Measurements from ENCODE around the gene TMCC2.

Gene TMCC2

GRCh38 chr1:205241366-205242030, 13.8 kb downstream of the TMCC2 start:
- DNase-seq, result no peak

DNA sequence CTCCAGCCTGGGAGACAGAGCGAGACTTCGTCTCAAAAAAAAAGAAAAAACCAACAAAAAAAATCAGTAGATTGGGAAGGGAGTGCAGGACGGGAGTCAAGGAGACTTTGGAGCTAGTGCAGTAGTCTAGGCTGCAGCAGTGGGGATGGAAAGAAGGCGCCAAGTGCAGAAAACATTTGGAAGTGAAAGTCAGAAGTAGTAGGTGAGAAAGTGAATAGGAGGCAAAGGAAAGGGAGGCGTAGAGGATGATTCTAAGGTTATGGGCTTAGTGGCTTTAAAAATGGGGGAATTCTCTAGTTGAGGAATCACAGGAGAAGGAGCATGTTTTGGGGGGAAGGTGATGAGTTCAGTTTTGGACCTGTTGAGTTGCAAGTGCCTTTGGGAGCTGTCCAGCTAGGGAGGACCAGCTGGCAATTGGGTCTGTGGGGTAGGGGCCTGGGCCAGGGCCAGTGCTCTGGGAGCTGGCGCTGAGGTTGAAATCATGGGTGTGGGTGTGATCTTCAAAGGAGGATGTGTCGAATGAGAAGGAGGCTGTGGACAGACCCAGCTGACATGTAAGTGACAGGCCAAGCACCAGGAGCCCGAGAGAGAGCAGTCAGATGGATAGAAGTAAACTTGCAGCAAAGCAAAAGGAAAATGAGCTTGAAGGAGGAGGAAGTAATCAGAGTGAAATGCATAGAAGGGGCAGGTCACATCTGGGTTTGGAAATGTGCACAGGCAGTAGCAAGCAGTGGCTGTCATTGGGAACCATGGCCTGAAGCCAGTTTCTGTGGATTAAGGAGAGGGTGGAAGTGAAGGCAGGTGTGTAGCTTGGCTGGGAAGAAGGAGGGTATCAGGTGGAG, 15.8 kb downstream of the TMCC2 start:
- no peak for DNase-seq

DNA sequence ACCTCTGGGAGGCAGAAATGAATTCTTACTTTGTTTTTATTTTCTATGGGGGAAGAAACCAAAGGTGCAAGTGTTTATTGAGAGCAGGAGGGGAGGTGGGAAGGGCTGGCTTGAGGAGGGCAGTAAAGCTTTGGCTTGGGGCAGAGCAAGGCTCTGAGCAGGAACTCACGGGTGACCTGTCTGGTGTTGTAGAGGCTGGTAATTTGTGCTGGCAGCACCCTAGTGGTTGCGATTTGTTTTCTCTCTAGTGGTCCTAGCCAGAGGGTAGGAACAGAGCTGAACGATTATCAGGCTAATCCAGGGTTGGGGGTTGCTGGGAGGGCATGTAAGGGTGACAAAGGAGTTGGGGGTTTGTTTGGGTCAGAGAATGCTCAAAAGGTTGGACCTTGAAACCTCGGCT, 16.6 kb downstream of the TMCC2 start:
- no peak for DNase-seq

- no peak for DNase-seq
Measured at GRCh38 chr1:205245096-205245495, 17.4 kb downstream of the TMCC2 start.

- no peak for DNase-seq
Measured at GRCh38 chr1:205246351-205247119, 18.8 kb downstream of the TMCC2 start.

DNA sequence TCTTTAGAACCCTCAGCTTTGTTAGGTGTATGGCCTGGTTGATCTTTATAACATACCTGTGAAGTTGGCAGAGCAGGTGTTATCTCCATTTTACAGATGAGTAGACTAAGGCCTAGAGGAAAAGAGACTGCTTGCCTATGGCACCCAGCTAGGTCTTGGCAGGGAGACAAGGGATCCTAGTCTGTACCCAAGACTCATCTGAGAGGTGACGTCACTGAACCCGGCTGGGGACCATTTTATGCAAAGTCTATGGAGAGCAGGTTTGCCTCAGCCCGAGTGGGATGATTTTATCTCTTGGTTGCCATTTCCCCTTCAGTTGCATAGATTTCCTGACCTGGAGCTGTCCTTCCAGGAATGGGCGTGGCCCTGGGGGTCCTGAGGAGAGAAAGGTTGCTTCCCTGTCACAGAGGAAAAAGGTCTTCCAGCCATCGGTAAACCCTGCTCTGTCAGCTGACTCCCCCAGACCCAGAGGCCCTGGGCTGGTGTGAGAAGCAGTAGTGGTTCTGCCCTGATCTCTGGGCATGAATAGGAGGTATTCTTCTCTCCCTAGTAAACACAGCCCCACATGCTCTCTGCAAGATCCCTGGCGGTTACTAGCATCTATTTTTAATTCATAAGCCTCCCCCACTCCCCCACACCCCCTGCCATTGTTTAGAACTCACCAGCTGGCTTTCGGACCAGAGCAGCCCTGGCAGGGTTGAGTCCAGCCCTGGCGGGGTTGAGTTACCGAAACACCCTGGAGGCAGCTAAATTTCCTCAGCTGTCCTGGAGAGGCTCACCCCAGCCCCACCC, 19.6 kb downstream of the TMCC2 start:
- DNase-seq, result no peak

- no peak for DNase-seq
Measured at GRCh38 chr1:205248793-205249601, 21.3 kb downstream of the TMCC2 start.

DNA sequence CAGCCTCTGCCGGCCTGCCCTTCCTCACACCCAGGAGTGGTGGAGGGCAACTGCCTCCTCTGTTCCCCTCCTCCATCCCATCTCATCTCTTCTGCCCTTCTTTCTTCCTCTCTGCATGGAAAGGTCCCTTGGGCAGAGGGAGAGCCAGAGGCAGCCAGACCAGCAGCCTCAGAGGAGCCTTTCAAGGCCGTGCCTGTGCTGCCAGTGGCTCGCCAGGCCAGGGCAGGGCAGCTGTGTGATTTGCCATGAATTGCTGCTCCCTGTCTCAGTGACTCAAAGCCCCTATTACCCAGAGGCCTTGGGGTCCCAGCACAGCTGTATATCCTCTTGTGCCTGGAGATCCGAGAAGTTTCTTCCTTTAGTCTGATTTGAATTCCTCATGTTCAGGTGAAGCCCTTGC, 21.9 kb downstream of the TMCC2 start:
- DNase-seq, result no peak

DNA sequence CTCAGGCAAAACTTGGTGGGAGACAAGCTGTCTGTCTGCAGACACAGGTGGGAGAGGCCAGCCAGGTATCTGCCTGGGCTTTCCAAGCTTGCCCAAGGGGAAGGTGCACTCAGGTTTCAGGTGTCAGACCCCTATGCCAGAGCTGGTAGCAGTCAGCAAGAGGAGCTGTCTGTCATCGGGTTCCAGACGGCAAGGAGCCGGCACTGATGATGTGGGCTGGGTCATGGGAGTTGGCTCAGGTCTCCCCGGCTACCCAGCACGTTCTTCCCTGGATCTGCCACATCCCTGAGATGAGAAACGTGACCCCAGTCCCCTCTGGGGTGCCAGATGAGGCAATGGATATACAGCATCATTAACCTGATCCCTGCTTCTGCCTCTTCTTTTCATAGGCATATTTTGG, 23.0 kb downstream of the TMCC2 start:
- DNase-seq, result no peak

GRCh38 chr1:205251576-205251975, 23.8 kb downstream of the TMCC2 start:
- DNase-seq, result no peak

- DNase-seq, result peak; percentile 89
Measured at GRCh38 chr1:205255941-205256780, 28.4 kb downstream of the TMCC2 start.

DNA sequence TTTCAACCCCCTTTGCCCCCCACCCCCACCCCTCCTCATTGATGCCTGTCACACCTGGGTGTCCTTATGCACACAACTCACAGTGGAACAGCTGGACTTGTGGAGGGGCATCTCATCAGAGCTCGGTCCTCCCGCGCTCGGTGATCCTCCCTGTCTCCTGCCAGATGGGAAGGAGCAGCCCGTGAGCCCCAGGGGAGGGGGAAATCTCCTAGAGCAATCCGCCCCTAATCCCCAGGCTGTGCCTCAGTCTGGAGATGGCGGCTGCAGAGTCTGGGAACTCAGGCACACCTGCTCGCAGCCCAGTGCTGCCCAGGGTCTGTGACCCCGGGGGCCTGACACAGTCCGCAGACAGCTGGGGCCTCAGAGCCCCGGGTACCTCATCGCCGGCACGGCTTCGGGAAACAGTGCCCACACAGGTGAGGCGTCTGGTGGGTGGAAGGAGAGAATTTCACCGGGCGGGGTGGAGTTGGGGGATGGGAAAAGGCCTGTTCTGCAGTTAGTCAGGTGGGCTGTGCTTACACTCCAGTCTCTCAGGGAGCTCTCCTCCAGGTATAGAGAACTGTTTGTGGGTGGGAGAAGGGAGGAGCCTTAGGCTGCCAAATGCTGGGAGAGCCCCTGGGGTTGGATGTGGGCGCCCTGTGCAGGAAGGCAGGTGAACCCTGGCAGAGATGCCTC, 29.3 kb downstream of the TMCC2 start:
- no peak for DNase-seq

DNA sequence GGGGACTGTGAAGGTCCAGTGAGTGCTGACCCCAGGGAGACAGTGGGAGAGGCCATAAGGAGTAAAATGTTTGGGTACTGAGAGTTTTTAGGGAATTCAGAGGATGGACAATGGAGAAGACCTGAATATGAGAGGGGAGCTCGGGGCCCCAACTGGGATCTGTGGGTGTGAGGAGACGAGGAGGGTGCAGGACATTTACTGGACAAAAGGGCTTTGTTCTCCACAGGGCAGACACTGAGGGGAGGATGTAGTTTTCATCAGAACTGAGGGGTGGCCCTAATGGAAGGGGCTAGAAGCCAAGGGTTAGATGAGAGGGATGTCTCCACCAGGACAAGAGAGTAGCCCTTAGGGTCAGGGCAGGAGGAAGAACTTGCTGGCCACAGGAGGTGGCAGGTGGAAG, 30.0 kb downstream of the TMCC2 start:
- DNase-seq, result no peak

DNA sequence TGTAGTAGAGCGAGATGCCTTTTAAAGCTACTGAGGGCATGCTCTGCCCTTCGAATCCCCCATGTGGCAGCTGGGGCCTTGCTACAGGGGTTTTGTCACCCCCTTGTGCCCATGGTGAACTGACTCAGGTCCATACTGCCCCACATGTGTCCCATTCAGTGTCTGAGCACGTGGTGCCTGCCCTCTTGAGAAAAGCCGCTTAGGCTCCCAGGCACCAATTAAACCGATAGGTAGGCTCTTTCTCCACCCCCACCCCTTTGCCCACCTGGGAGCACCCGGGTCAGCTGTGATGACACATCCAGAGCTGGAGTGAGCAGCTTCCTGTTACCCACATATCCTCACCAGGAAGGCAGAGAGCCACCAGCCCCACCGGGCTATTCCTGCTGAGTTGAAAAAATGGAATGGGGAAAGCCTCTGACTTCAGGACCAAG, 30.5 kb downstream of the TMCC2 start:
- no peak for DNase-seq

DNA sequence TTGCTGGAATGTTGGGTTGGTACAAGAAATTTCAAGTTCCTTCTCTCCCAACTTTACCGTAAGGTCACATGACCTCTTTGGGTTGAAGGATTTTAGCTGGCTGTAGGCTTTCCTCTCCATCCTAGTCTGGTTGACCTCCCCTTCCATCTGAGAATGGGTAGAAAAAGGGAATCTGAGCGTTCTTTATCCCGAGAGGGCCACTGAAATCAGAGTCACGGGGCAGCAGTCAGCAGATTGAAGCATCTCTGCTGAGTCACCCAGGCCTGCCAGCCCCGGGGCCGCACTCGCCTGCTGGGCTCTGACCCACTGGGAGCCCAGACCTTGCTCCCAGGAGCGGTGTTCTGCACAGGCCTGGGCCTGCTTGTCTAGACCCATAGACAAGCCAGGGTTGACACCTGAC, 31.0 kb downstream of the TMCC2 start:
- DNase-seq, result no peak

- no peak for DNase-seq
Measured at GRCh38 chr1:205259324-205259832, 31.6 kb downstream of the TMCC2 start.

- DNase-seq, result no peak
Measured at GRCh38 chr1:205259998-205260397, 32.3 kb downstream of the TMCC2 start.

DNA sequence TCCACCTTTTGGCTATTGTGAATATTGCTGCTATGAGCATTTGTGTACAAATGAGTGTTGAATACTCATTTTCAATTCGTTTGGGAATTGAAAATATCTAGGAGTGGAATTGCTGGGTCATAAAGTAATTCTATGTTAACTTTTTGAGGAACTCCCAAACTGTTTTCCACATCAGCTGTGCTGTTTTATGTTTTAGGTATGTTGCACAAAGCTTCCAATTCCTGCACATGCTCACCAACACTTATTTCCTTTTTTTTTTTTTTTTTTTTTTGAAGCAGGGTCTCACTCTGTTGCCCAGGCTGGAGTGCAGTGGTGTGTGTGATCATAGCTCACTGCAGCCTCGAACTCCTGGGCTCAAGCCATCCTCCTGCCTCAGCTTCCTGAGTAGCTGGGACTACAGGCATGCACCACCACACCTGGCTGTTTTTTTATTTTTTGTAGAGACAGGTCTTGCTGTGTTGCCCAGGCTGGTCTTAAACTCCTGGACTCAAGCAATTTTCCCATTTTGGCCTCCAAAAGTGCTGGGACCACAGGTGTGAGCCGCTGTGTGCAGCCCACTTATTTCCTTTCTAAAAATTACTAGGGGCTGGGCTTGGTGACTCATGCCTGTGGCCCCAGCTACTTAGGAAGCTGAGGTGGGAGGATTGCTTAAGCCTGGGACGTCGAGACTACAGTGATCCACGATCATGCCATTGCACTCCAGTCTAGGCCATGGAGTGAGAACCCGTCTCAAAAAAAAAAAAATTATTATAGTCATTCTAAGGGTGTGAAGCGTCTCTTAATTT, 33.4 kb downstream of the TMCC2 start:
- no peak for DNase-seq

GRCh38 chr1:205261946-205262691, 34.4 kb downstream of the TMCC2 start:
- DNase-seq, result no peak
